Prostate gland (tissue), 2 donors: ENCODE data around the gene FASTK. TPM values are rescaled to one million over a fixed set of nuclear protein-coding genes. Genes with fewer than 3 reads are reported as not detected.

ENCODE experiments used
- DNase-seq: peaks from one replicate; pipeline ENCODE4 v3.0.0-alpha.2; 2019; ENCODE audit warnings: low spot score
- H3K27ac ChIP-seq, 2 donors: fragments of 200-600 bp; sonication (generic); 2 replicates each; pipeline ENCODE4 v1.5.1; 2017 to 2019
- H3K27me3 ChIP-seq: fragments of 200-600 bp; sonication (generic); replicated peaks from 2 replicates; pipeline ENCODE4 v1.5.1; 2019; ENCODE audit not compliant: insufficient read depth
- H3K36me3 ChIP-seq, 2 donors: fragments of 200-600 bp; sonication (generic); 1 replicate in 1 of 2; 2 replicates in 1 of 2; pipeline versions ENCODE4 v1.5.1 to v1.8.1; 2017 to 2019
- H3K4me1 ChIP-seq: fragments of 200-600 bp; sonication (generic); replicated peaks from 2 replicates; pipeline ENCODE4 v1.5.1; 2019
- H3K4me3 ChIP-seq, 2 donors: fragments of 200-600 bp; sonication (generic); 2 replicates each; pipeline ENCODE4 v1.5.1; 2017 to 2019
- H3K9me3 ChIP-seq: fragments of 200-600 bp; sonication (generic); 2 replicates; pipeline ENCODE4 v1.5.1; 2017
- POLR2A ChIP-seq: fragments of 450-650 bp; IDR thresholded peaks from one replicate; pipeline ENCODE4 v1.6.1; 2016; ENCODE audit warnings: antibody characterized with exemption, mild to moderate bottlenecking
- POLR2AphosphoS5 ChIP-seq: sonication (generic); formaldehyde crosslinking; IDR thresholded peaks from one replicate; pipeline ENCODE4 v1.6.1; 2017; ENCODE audit warnings: antibody characterized with exemption
- WGBS: methylation state at CpG from one replicate; pipeline ENCODE4 v1.1.5; 2018; 5-methylcytosine and 5-hydroxymethylcytosine counted together
- intact Hi-C: fragments of 100-400 bp; cut with DNase I; formaldehyde crosslinking; loops from one replicate; pipeline ENCODE4 v1.14.2; 2022
- total RNA-seq, 2 donors: library from RNA; depleted of rRNA; stranded (reverse); fragments of >200 nt; gene quantifications; one replicate each; pipeline ENCODE4 v1.1.0, GENCODE V29; 2016
- TF ChIP-seq, protein P1 (sequence below), 4 experiments: fragments of 200-600 bp in 2 of 4; fragments of 450-650 bp in 2 of 4; sonication (generic) in 2 of 4; IDR thresholded peaks; 1 replicate in 3 of 4; 2 replicates in 1 of 4; pipeline ENCODE4 v1.5.1; 2016 to 2019; ENCODE audit warnings: antibody characterized with exemption in 4 of 4, mild to moderate bottlenecking in 2 of 4, moderate library complexity in 2 of 4

The FASTK gene
- total RNA-seq, 2 donors from 2014 or later, result 107 to 122 TPM

DNA sequence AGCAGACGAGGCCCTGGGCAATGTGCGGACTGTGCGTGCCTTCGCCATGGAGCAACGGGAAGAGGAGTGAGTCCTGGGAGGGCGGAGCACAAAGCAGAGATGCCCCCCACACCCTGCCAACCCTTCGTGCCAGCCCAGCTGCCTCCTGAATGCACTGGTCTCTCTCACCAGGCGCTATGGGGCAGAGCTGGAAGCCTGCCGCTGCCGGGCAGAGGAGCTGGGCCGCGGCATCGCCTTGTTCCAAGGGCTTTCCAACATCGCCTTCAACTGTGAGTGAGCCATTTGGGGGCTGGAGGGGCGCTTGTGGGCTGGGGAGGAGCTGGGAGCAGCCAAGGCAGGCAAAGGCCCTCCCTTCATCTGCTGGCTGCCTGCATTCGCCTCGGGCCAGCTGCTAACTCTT lies 44.7 kb downstream of the FASTK start:
- TF ChIP-seq, protein P1, sequence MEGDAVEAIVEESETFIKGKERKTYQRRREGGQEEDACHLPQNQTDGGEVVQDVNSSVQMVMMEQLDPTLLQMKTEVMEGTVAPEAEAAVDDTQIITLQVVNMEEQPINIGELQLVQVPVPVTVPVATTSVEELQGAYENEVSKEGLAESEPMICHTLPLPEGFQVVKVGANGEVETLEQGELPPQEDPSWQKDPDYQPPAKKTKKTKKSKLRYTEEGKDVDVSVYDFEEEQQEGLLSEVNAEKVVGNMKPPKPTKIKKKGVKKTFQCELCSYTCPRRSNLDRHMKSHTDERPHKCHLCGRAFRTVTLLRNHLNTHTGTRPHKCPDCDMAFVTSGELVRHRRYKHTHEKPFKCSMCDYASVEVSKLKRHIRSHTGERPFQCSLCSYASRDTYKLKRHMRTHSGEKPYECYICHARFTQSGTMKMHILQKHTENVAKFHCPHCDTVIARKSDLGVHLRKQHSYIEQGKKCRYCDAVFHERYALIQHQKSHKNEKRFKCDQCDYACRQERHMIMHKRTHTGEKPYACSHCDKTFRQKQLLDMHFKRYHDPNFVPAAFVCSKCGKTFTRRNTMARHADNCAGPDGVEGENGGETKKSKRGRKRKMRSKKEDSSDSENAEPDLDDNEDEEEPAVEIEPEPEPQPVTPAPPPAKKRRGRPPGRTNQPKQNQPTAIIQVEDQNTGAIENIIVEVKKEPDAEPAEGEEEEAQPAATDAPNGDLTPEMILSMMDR (IDR thresholded peaks at IDR 0.05), result no peak
- TF ChIP-seq POLR2A (no peak), POLR2AphosphoS5 (no peak)
- Histone ChIP-seq H3K27ac (no peak overlapping the region), H3K4me3 (no peak overlapping the region), H3K4me1 (no peaks in the 10 kb centered on the region), H3K9me3 (no peaks in the 10 kb centered on the region), H3K27me3 (no peaks in the 10 kb centered on the region), H3K36me3 (peaks cover 0 to 10% of the 10 kb centered on the region in 2 donors)
- intact Hi-C loops, result no loop called here
- WGBS, result 95% methylated on average over 17 of the region's 17 CpGs
- no peak for DNase-seq

DNA sequence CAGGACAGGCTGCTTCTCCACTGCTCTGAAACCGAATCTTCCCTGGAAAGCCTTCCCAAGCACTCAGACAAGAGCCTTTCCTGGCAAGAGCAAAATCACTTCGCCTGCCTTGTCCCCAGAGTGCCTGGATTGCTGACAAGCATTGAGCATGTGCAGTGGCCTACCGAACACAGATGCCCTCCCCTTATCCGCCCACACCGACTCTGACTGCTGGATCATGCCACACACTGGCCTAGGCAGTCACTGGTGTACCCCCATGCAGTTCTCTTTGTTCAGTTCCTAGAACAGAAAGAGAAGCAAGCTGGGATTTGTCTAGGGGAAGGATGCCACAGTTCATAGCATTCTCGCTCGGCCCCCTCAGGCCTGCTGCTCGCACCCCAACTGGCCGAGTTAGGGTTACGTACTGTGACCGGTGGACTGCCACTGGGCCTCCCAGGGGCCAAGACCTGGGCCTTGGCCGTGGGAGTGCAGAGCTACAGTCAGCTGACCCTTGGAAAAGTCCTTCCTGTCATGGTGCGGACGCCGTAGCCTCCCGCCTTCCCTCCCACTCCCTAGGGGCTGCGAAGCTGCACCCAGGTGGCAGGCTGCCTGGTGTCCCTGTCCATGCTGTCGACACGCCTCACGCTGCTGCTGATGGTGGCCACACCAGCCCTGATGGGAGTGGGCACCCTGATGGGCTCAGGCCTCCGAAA lies 45.4 kb downstream of the FASTK start:
- intact Hi-C loops, result no loop called here
- no peaks in the 10 kb centered on the region for H3K4me1 ChIP-seq
- DNase-seq, result no peak
- H3K27me3 ChIP-seq, result no peaks in the 10 kb centered on the region
- no peaks in the 10 kb centered on the region for H3K9me3 ChIP-seq
- TF ChIP-seq POLR2AphosphoS5, result no peak
- TF ChIP-seq POLR2A, result no peak
- TF ChIP-seq, protein P1 (IDR thresholded peaks at IDR 0.05), result no peak
- H3K36me3 ChIP-seq, result peaks cover 0 to 10% of the 10 kb centered on the region in 2 donors
- WGBS, result 91% methylated on average over 20 of the region's 21 CpGs
- H3K27ac ChIP-seq, result no peak overlapping the region
- no peak overlapping the region for H3K4me3 ChIP-seq

DNA sequence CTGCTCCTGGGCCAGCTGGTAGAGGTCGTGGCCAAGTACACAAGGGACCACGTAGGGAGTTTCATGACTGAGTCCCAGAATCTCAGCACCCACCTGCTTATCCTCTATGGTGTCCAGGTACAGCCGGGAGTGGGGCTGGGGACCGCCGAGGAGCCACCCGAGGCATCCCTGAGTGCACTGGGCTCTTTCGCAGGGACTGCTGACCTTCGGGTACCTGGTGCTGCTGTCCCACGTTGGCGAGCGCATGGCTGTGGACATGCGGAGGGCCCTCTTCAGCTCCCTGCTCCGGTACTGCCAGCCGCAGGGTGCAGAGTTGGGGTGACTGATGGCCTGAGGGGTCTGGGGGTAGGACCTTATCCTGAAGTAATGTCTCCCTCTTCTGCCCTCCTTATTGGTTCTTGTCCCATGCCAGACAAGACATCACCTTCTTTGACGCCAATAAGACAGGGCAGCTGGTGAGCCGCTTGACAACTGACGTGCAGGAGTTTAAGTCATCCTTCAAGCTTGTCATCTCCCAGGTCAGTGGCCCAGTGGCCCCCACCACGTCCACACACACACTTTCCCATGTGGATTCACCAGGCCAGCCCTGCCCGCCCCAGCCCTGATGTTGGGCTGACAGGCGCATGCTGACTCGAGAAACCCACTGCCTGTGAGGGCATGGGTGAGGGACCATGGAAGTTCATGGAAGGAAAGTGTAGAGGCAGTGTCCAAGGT lies 46.1 kb downstream of the FASTK start:
- peaks cover 0 to 10% of the 10 kb centered on the region in 2 donors for H3K36me3 ChIP-seq
- intact Hi-C loops, result no loop called here
- no peak for DNase-seq
- WGBS, result 92% methylated on average over 21 of the region's 21 CpGs
- H3K4me3 ChIP-seq, result no peak overlapping the region
- H3K9me3 ChIP-seq, result no peaks in the 10 kb centered on the region
- TF ChIP-seq, protein P1 (IDR thresholded peaks at IDR 0.05), result no peak
- TF ChIP-seq POLR2A (no peak), POLR2AphosphoS5 (no peak)
- H3K4me1 ChIP-seq, result no peaks in the 10 kb centered on the region
- no peak overlapping the region for H3K27ac ChIP-seq
- H3K27me3 ChIP-seq, result no peaks in the 10 kb centered on the region

DNA sequence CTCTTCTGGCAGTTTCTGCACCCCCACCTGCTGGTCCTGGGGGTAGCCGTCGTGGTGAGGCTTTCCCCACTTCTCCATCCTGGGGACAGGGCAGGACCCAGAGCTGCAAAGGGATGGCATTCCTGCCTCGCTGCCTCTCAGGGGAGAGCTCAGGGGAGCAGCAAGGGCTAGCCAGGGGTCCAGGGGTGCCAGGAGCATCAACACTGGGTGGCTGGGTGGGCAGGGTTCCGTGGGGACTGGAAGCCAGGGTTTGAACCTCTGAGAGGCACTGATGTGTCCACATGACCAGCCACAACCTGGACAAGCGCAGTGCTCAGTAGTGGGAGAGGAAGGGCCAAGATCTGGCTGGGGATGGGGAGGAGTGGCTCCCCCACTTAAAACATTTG lies 46.8 kb downstream of the FASTK start:
- no peak for DNase-seq
- Histone ChIP-seq H3K4me1 (peaks cover 4% of the 10 kb centered on the region), H3K4me3 (no peak overlapping the region), H3K36me3 (peaks cover 0 to 10% of the 10 kb centered on the region in 2 donors), H3K9me3 (no peaks in the 10 kb centered on the region), H3K27me3 (no peaks in the 10 kb centered on the region), H3K27ac (no peak overlapping the region)
- TF ChIP-seq POLR2AphosphoS5, result no peak
- TF ChIP-seq, protein P1 (IDR thresholded peaks at IDR 0.05), result no peak
- TF ChIP-seq POLR2A, result no peak
- WGBS, result 90% methylated on average over 5 of the region's 5 CpGs
- intact Hi-C loops, result no loop called here
